GM23338 (cell line): ENCODE data around the gene CEP70. TPM values are rescaled to one million over a fixed set of nuclear protein-coding genes. Genes with fewer than 3 reads are reported as not detected.

Source experiments
- ATAC-seq: fragments of 200-7000 bp; cut with Tn5 transposase; 3 replicates; pipeline ENCODE4 v1.9.1; 2020
- DNase-seq: peaks from one replicate; pipeline ENCODE4 v3.0.0-alpha.2; 2015; ENCODE audit warnings: low spot score
- H2AFZ ChIP-seq: fragments of 200-600 bp; sonication (generic); 2 replicates; pipeline ENCODE4 v1.8.0; 2016; ENCODE audit warnings: antibody characterized with exemption, mild to moderate bottlenecking, moderate library complexity
- H3F3A ChIP-seq: fragments of 200-600 bp; sonication (generic); replicated peaks from 2 replicates; pipeline ENCODE4 v1.8.0; 2017; ENCODE audit warnings: antibody characterized with exemption, mixed run types, low read depth
- H3K27ac ChIP-seq: fragments of 200-600 bp; sonication (generic); 2 replicates; pipeline ENCODE4 v1.6.1; 2016; ENCODE audit warnings: low read depth
- H3K27me3 ChIP-seq: fragments of 200-600 bp; sonication (generic); 2 replicates; pipeline ENCODE4 v1.8.0; 2016; ENCODE audit warnings: mild to moderate bottlenecking, mixed run types, moderate library complexity; ENCODE audit not compliant: insufficient read depth
- H3K36me3 ChIP-seq: fragments of 200-600 bp; sonication (generic); 2 replicates; pipeline ENCODE4 v1.8.0; 2016; ENCODE audit warnings: mild to moderate bottlenecking; ENCODE audit not compliant: insufficient read depth
- H3K4me1 ChIP-seq: fragments of 200-600 bp; sonication (generic); 2 replicates; pipeline ENCODE4 v1.8.0; 2016; ENCODE audit warnings: mild to moderate bottlenecking, moderate library complexity; ENCODE audit not compliant: insufficient read depth
- H3K4me2 ChIP-seq: fragments of 200-600 bp; sonication (generic); 2 replicates; pipeline ENCODE4 v1.7.1; 2017; ENCODE audit warnings: mixed run types
- H3K4me3 ChIP-seq: fragments of 200-600 bp; sonication (generic); 2 replicates; pipeline ENCODE4 v1.6.1; 2016; ENCODE audit warnings: mixed run types
- H3K79me2 ChIP-seq: fragments of 200-600 bp; sonication (generic); replicated peaks from 2 replicates; pipeline ENCODE4 v1.8.0; 2017; ENCODE audit warnings: mild to moderate bottlenecking; ENCODE audit not compliant: insufficient read depth
- H3K9me2 ChIP-seq: fragments of 200-600 bp; sonication (generic); 2 replicates; pipeline ENCODE4 v1.8.0; 2017; ENCODE audit not compliant: insufficient read depth
- H4K20me1 ChIP-seq: fragments of 200-600 bp; sonication (generic); replicated peaks from 2 replicates; pipeline ENCODE4 v1.8.0; 2017; ENCODE audit warnings: mild to moderate bottlenecking; ENCODE audit not compliant: insufficient read depth
- H3K27ac Mint-ChIP-seq: 2 replicates; pipeline ENCODE4 v1.8.0; 2020; ENCODE audit warnings: inconsistent platforms, mild to moderate bottlenecking, moderate library complexity, mixed read lengths
- H3K27me3 Mint-ChIP-seq: 3 replicates; pipeline ENCODE4 v1.8.0; 2022; ENCODE audit warnings: low read depth, mild to moderate bottlenecking, moderate library complexity, mixed read lengths, inconsistent platforms; ENCODE audit not compliant: insufficient read depth, poor library complexity
- H3K36me3 Mint-ChIP-seq: 3 replicates; pipeline ENCODE4 v1.8.0; 2021; ENCODE audit warnings: low read depth, mild to moderate bottlenecking, inconsistent platforms, moderate library complexity, mixed read lengths
- H3K4me1 Mint-ChIP-seq: 3 replicates; pipeline ENCODE4 v1.8.0; 2020; ENCODE audit warnings: mild to moderate bottlenecking, inconsistent platforms, mixed read lengths
- H3K4me3 Mint-ChIP-seq: 3 replicates; pipeline ENCODE4 v1.8.0; 2021; ENCODE audit warnings: moderate library complexity, mild to moderate bottlenecking, inconsistent platforms, mixed read lengths
- H3K9me3 Mint-ChIP-seq: 3 replicates; pipeline ENCODE4 v1.8.0; 2020; ENCODE audit warnings: moderate library complexity, mild to moderate bottlenecking, inconsistent platforms, mixed read lengths
- EZH2 ChIP-seq: fragments of 200-600 bp; sonication (generic); IDR thresholded peaks from one replicate; pipeline ENCODE4 v1.8.0; 2017; ENCODE audit warnings: antibody characterized with exemption, mild to moderate bottlenecking, low read depth; ENCODE audit not compliant: unreplicated experiment
- NANOG ChIP-seq: IDR thresholded peaks from 2 replicates; pipeline ENCODE4 v1.6.1; 2016; ENCODE audit warnings: antibody characterized with exemption, borderline replicate concordance
- STAT1 ChIP-seq: IDR thresholded peaks from one replicate; pipeline ENCODE4 v1.6.1; 2016; ENCODE audit warnings: antibody characterized with exemption; ENCODE audit not compliant: unreplicated experiment
- ZNF114 ChIP-seq: fragments of 250-450 bp; sonication (Bioruptor Pico); IDR thresholded peaks from 2 replicates; pipeline ENCODE4 v1.5.0; 2020; ENCODE audit warnings: mild to moderate bottlenecking, moderate library complexity
- polyA plus RNA-seq: library from polyadenylated mRNA; unstranded; fragments of >200 nt; fragmentation: Nextera tagmentation; extraction: Ambion mirVana; gene quantifications from 2 replicates; pipeline ENCODE4 v1.2.1, GENCODE V29; 2016
- total RNA-seq: library from RNA; depleted of rRNA; stranded (reverse); fragments of >200 nt; shearing (Covaris generic); gene quantifications from 2 replicates; pipeline ENCODE4 v1.2.3, GENCODE V29; 2014
- TF ChIP-seq, protein P1 (sequence below): fragments of 250-450 bp; sonication (Bioruptor Pico); IDR thresholded peaks from 2 replicates; pipeline ENCODE4 v1.5.0; 2020; ENCODE audit warnings: mild to moderate bottlenecking, moderate library complexity
- TF ChIP-seq, protein P2 (sequence below): IDR thresholded peaks from one replicate; pipeline ENCODE4 v1.6.1; 2018; ENCODE audit warnings: antibody characterized with exemption; ENCODE audit not compliant: unreplicated experiment

CEP70 gene
- total and polyA plus RNA-seq, 2 experiments from 2014 or later: 28.8 to 31.4 TPM

DNA sequence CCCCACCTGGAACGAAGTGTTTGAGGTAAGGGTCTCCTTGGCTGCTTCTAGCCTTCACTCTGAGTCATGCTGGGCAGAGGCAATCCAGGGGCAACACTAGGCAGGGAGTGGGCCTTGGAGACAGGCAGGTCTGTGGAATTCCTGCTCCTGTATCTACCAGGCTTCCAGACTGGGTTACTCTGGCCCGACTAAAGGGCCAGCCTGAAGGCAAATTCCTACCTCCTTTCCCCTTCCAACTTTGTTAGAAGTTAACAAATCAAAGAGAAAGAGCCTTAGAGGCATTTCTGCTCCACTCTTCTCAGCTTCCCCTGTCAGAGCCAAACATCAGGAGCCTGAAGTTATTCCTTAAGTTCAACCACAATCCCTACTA lies 129.6 kb downstream of the CEP70 start:
- Histone ChIP-seq H3K4me1 (no peaks in the 10 kb centered on the region), H4K20me1 (0 out of 2 replicates have a peak, but pooled peaks cover 3% of the 10 kb centered on the region), H3K4me3 (no peak overlapping the region), H3K27me3 (no peaks in the 10 kb centered on the region), H3K27ac (no peak overlapping the region), H3F3A (no peaks in the 10 kb centered on the region), H3K79me2 (no peaks in the 10 kb centered on the region), H3K36me3 (no peaks in the 10 kb centered on the region), H2AFZ (no peak overlapping the region), H3K4me2 (no peak overlapping the region), H3K9me2 (no peaks in the 10 kb centered on the region)
- H3K27me3 Mint-ChIP-seq: peaks cover under 1% of the 10 kb centered on the region
- no peak overlapping the region for H3K4me3 Mint-ChIP-seq
- H3K36me3 Mint-ChIP-seq: peaks cover under 1% of the 10 kb centered on the region; the same call in 1 of the 3 replicates
- peaks cover 6% of the 10 kb centered on the region; the same call in 2 of the 3 replicates for H3K4me1 Mint-ChIP-seq
- H3K9me3 Mint-ChIP-seq: no peaks in the 10 kb centered on the region
- H3K27ac Mint-ChIP-seq: no peak overlapping the region
- TF ChIP-seq, protein P1, sequence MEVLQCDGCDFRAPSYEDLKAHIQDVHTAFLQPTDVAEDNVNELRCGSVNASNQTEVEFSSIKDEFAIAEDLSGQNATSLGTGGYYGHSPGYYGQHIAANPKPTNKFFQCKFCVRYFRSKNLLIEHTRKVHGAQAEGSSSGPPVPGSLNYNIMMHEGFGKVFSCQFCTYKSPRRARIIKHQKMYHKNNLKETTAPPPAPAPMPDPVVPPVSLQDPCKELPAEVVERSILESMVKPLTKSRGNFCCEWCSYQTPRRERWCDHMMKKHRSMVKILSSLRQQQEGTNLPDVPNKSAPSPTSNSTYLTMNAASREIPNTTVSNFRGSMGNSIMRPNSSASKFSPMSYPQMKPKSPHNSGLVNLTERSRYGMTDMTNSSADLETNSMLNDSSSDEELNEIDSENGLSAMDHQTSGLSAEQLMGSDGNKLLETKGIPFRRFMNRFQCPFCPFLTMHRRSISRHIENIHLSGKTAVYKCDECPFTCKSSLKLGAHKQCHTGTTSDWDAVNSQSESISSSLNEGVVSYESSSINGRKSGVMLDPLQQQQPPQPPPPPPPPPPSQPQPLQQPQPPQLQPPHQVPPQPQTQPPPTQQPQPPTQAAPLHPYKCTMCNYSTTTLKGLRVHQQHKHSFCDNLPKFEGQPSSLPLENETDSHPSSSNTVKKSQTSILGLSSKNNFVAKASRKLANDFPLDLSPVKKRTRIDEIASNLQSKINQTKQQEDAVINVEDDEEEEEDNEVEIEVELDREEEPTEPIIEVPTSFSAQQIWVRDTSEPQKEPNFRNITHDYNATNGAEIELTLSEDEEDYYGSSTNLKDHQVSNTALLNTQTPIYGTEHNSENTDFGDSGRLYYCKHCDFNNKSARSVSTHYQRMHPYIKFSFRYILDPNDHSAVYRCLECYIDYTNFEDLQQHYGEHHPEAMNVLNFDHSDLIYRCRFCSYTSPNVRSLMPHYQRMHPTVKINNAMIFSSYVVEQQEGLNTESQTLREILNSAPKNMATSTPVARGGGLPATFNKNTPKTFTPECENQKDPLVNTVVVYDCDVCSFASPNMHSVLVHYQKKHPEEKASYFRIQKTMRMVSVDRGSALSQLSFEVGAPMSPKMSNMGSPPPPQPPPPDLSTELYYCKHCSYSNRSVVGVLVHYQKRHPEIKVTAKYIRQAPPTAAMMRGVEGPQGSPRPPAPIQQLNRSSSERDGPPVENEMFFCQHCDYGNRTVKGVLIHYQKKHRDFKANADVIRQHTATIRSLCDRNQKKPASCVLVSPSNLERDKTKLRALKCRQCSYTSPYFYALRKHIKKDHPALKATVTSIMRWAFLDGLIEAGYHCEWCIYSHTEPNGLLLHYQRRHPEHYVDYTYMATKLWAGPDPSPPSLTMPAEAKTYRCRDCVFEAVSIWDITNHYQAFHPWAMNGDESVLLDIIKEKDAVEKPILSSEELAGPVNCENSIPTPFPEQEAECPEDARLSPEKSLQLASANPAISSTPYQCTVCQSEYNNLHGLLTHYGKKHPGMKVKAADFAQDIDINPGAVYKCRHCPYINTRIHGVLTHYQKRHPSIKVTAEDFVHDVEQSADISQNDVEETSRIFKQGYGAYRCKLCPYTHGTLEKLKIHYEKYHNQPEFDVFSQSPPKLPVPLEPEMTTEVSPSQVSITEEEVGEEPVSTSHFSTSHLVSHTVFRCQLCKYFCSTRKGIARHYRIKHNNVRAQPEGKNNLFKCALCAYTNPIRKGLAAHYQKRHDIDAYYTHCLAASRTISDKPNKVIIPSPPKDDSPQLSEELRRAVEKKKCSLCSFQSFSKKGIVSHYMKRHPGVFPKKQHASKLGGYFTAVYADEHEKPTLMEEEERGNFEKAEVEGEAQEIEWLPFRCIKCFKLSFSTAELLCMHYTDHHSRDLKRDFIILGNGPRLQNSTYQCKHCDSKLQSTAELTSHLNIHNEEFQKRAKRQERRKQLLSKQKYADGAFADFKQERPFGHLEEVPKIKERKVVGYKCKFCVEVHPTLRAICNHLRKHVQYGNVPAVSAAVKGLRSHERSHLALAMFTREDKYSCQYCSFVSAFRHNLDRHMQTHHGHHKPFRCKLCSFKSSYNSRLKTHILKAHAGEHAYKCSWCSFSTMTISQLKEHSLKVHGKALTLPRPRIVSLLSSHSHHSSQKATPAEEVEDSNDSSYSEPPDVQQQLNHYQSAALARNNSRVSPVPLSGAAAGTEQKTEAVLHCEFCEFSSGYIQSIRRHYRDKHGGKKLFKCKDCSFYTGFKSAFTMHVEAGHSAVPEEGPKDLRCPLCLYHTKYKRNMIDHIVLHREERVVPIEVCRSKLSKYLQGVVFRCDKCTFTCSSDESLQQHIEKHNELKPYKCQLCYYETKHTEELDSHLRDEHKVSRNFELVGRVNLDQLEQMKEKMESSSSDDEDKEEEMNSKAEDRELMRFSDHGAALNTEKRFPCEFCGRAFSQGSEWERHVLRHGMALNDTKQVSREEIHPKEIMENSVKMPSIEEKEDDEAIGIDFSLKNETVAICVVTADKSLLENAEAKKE (CRISPR knock-in tag): no peak
- TF ChIP-seq, protein P2, sequence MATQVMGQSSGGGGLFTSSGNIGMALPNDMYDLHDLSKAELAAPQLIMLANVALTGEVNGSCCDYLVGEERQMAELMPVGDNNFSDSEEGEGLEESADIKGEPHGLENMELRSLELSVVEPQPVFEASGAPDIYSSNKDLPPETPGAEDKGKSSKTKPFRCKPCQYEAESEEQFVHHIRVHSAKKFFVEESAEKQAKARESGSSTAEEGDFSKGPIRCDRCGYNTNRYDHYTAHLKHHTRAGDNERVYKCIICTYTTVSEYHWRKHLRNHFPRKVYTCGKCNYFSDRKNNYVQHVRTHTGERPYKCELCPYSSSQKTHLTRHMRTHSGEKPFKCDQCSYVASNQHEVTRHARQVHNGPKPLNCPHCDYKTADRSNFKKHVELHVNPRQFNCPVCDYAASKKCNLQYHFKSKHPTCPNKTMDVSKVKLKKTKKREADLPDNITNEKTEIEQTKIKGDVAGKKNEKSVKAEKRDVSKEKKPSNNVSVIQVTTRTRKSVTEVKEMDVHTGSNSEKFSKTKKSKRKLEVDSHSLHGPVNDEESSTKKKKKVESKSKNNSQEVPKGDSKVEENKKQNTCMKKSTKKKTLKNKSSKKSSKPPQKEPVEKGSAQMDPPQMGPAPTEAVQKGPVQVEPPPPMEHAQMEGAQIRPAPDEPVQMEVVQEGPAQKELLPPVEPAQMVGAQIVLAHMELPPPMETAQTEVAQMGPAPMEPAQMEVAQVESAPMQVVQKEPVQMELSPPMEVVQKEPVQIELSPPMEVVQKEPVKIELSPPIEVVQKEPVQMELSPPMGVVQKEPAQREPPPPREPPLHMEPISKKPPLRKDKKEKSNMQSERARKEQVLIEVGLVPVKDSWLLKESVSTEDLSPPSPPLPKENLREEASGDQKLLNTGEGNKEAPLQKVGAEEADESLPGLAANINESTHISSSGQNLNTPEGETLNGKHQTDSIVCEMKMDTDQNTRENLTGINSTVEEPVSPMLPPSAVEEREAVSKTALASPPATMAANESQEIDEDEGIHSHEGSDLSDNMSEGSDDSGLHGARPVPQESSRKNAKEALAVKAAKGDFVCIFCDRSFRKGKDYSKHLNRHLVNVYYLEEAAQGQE: no peak
- TF ChIP-seq EZH2: no peak
- TF ChIP-seq ZNF114 (CRISPR knock-in tag): no peak
- no peak for TF ChIP-seq STAT1
- TF ChIP-seq NANOG: no peak
- DNase-seq (no peak), ATAC-seq (no peak)
